NCI-H1930 (cell line): ENCODE measurements around the gene TMEM178B.
"Not testable (repeated sequence)": the region's sequence is repeated elsewhere in the genome, so short reads cannot be mapped to it uniquely, and the experiment has no call there.

Experiments
- DNase-seq, 2 experiments: peaks; one replicate each; lab custom pipeline; 2025; lab: John Stamatoyannopoulos, UW

Gene TMEM178B

GRCh38 chr7:141387521-141388217 lies 313.8 kb downstream of the TMEM178B start:
- no peak for DNase-seq

DNA sequence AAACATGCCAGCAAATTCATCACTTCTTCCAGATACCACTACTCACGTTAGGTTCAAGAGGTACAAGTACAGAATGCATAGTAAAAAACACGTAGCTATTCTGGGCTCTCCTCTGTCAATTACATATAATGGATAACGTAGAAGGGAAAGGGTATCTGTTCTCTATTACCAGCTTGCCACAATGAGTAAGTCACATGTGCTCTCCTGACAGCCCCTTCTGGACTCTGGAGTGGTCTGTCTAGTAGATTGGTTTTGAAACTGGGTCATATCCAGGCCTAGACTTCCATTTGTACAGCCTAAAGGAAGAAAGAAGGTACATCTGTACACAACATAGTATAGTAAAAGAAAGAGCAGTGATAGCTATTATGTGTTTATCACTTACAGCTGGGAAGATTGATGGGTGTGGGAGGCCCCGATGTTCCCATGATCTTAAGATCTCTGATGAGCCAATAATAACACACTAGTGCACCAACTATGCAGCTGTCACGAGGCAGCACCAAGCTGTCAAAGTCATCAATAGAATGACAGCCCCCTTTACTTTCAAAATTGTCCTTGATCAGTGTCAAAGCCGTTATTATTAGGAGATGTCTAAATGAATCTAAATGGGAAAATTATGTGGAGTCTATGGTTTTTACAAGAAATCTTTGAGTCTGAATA lies 315.4 kb downstream of the TMEM178B start:
- no peak for DNase-seq

GRCh38 chr7:141390339-141390738 lies 316.5 kb downstream of the TMEM178B start:
- DNase-seq = no peak

DNA sequence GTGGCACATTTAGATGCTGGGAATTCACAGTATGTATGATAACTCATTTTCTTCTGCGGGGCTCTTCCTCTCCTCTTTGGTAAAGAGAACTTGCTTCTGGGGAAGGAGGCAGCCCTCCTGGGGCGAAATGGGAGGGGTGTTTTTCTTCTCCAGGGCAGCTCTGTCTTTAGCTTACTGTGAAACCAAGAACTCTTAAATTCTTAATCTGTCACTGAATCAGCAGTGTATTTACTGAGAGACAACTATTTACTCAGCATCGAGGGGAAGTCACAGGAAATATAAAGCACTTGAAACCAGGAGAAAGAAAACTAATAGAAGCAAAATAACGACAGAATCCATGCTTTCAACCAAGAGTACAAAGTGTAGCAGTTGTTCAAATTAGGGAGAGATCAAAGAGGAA lies 319.2 kb downstream of the TMEM178B start:
- no peak for DNase-seq

DNA sequence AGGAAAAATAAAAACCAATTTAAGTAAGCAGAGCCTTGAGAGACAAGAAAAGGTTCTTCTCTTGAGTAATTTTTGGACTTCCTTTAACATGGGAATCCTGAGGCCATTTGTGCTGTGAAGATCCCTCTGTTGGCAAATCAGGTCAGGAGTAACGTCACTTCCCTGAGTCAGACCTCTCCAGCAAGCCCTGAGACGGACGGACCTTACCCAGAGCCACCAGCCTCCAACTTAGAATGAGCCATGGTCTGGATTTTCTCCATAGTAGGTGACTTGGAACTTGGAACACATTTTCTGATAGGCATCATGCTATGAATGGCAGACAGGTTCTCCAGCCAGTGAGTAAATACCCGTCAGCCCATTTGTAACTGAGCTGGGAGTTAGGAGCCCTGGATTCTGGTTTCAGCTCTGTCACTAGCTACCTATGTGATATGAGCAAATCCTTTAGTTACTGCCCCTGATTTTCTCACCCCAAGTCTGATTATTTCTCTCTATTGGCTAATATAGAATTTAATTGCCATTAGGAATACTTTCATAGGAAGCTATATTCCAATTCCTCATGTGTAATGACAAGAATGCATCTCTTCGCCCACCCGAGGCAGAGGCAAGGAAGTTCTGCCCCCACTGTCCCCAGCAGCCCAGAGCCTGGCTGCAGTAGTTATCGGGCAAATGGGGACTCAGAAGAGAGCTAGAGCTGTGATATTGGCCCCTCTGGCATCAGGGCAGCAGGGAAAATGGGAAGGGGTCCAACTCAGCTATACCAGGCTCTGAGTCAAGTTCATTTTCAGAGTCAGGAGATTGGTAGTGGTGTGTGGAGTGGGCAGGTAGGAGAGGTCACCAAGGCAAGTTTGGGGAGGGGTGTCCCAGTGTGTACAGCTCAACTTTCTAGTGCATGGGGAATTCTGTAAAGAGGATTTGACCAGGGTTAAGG lies 323.6 kb downstream of the TMEM178B start:
- DNase-seq = no peak

DNA sequence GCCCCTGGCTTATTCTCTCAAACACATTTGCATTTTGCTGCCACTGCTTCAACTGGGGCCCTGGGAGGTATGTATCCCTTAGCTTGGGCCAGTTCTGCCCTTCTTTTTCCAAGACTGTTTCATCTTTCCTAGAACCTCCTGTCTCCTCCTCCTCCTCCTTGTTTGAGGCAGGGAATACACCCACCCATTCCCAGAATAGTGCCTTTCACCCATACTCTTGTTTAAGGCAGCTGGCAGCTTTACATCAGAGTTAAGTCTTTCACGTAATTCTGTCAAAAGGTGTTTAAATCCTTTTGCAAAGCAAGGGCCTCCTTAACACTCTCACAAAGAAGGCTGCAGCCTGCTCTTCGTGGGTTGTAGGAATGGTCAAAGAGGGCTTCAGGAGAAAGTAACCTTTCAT lies 326.5 kb downstream of the TMEM178B start:
- DNase-seq = no peak

GRCh38 chr7:141402277-141402996 lies 328.6 kb downstream of the TMEM178B start:
- DNase-seq = no peak

DNA sequence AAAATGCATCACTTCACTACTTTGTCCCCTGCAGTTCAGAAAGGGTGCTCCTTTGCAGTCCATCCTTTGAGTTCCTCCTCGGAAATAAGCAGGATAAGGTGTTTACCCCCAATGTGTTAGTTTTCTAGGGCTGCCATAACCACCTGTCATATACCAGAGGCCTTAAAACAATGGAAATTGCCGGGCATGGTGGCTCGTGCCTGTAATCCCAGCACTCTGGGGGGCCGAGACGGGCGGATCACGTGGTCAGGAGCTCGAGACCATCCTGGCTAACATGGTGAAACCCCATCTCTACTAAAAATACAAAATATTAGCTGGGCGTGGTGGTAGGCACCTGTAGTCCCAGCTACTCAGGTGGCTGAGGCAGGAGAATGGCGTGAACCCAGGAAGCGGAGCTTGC lies 330.0 kb downstream of the TMEM178B start:
- DNase-seq = not testable (repeated sequence)

- no peak for DNase-seq
These were observed 332.5 kb downstream of the TMEM178B start for GRCh38 chr7:141406347-141406746.

- no peak for DNase-seq
These were observed 334.0 kb downstream of the TMEM178B start for GRCh38 chr7:141407893-141408292.

GRCh38 chr7:141408440-141408839 lies 334.6 kb downstream of the TMEM178B start:
- no peak for DNase-seq

DNA sequence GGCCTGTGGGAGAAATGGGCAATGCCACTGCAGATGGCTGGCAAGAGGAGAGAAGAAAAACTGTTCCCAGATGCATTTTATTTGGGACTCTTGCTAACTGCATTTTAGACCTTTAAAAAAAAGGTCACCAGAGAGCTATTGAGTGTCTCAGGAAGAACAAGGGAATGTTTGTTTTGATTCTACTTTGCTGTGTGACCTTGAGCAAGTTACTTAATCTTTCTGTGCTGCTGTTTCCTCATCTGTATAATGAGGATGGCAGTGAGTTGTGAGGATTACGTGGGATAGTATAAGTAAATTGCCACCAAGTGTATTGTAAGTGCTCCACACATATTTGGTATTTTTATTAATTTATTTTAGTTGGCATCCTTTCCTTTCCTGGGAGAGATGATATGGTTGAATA lies 335.4 kb downstream of the TMEM178B start:
- DNase-seq = no peak

- DNase-seq = no peak
These were observed 336.0 kb downstream of the TMEM178B start for GRCh38 chr7:141409801-141410329.

DNA sequence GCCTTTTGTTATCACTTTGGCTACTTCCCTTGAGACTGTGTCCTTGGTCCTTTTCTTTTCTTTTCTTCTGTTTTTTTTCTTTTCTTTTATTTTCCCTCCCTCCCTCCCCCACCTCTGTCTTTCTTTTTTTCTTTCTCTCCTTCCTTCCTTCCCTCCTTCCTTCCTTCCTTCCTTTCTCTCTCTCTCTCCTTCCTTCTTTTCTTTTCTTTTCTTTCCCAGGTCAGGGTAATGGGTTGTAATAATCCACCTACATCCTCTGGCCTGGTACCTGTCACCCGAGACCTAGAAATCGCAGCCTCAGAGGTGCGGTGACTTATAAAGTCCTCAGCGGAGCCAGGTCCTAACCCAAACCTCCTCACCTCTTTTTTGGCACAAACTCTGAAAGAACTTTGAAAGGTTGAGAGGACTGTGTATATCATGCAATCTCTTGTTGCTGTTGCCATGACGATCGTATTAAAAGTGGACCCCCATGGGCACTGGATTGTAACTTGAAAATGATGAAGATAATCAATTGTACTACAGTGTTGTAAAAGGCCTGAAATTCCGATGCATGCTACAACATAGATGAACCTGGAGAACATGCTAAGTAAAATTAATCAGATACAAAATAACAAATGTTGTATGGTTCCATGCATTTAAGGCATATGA lies 336.6 kb downstream of the TMEM178B start:
- DNase-seq = no peak

DNA sequence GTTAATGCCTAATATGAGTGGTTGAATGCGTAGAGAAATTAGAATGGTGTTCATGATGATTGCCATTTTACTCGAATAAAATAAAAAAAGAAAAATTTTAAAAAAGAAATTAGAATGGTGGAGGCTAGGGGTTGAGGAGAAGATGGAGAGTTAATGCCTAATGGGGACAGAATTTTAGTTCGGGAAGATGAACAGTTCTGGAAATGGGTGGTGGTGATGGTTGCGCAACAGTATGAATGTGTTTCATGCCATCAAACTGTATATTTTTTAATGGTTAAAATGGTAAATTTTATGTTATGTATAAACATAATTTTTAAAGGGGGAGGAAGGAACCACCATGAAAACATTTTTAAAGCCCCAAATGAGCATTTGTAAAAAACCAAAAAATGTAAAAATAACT lies 337.3 kb downstream of the TMEM178B start:
- no peak for DNase-seq

- DNase-seq = no peak
These were observed 342.1 kb downstream of the TMEM178B start for GRCh38 chr7:141415999-141416398.

- DNase-seq = no peak
These were observed 342.9 kb downstream of the TMEM178B start for GRCh38 chr7:141416650-141417270.

DNA sequence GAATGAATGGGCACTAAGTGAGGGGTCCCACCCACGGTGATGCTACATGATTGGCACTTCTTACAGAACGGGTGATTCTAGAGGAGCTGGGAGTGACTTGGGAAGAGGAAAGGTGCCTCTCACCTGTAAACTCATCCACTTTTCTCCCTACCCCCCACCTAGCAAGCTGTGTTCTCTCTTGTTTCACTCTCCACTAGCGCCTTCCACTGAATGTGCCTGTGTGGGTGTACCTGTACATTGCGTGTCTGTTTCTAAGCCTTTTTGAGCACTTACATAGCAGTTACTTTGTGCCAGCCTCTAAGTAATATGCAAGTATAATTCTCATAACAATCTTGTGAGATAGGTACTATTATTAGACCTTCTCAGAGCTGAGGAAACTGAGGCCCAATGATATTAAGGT lies 343.6 kb downstream of the TMEM178B start:
- DNase-seq = no peak

- DNase-seq = no peak
These were observed 344.2 kb downstream of the TMEM178B start for GRCh38 chr7:141418066-141418465.

- DNase-seq = no peak
These were observed 347.4 kb downstream of the TMEM178B start for GRCh38 chr7:141421306-141421705.

GRCh38 chr7:141427134-141427533 lies 353.3 kb downstream of the TMEM178B start:
- no peak for DNase-seq
